SK-N-SH (cell line): Measurements from ENCODE around the gene UNC79. TPM values are rescaled to one million over a fixed set of nuclear protein-coding genes. Genes with fewer than 3 reads are reported as not detected.

Experiments
- CTCF ChIA-PET: fragments of 300-600, 350-600 bp; formaldehyde crosslinking; extraction: SDS; loops from one replicate; lab custom pipeline; 2021; lab: Yijun Ruan, JAX
- POLR2A ChIA-PET: fragments of 350-600 bp; sonication (Branson Sonifier 250); formaldehyde crosslinking; extraction: SDS; loops from one replicate; lab custom pipeline; 2020; ENCODE audit warnings: antibody characterized with exemption, inconsistent platforms; lab: Yijun Ruan, JAX
- DNase-seq: peaks from one replicate; pipeline ENCODE4 v3.0.0; 2012
- H2AFZ ChIP-seq: fragments of 200-600 bp; sonication (generic); 2 replicates; pipeline ENCODE4 v1.8.1; 2016; ENCODE audit warnings: antibody characterized with exemption, mild to moderate bottlenecking, low read depth
- H3F3A ChIP-seq: fragments of 200-600 bp; sonication (generic); replicated peaks from 2 replicates; pipeline ENCODE3; 2016; ENCODE audit warnings: antibody characterized with exemption, mild to moderate bottlenecking; ENCODE audit not compliant: insufficient read depth
- H3K27ac ChIP-seq, 2 experiments: fragments of 200-500 bp in 1 of 2; fragments of 200-600 bp in 1 of 2; sonication (Bioruptor generic) in 1 of 2; sonication (generic), shearing (Covaris generic) in 1 of 2; 2 replicates each; pipeline versions ENCODE4 v1.5.1 to v1.6.1; 2014 to 2016; ENCODE audit warnings: low read depth in 2 of 2, inconsistent platforms in 1 of 2, low read length in 1 of 2, mild to moderate bottlenecking in 1 of 2, mixed read lengths in 1 of 2
- H3K27me3 ChIP-seq: fragments of 200-600 bp; sonication (generic), shearing (Covaris generic); 2 replicates; pipeline ENCODE4 v1.6.1; 2016; ENCODE audit warnings: mixed run types; ENCODE audit not compliant: insufficient read depth
- H3K36me3 ChIP-seq, 2 experiments: fragments of 200-500 bp in 1 of 2; fragments of 200-600 bp in 1 of 2; sonication (Bioruptor generic) in 1 of 2; sonication (generic) in 1 of 2; replicated peaks in 1 of 2; 2 replicates each; pipeline versions ENCODE3 to v1.5.1; 2014 to 2016; ENCODE audit warnings: low read length in 1 of 2, mild to moderate bottlenecking in 1 of 2; ENCODE audit not compliant: insufficient read depth in 2 of 2, control insufficient read depth in 1 of 2
- H3K4me1 ChIP-seq, 2 experiments: fragments of 200-500 bp in 1 of 2; fragments of 200-600 bp in 1 of 2; sonication (Bioruptor generic) in 1 of 2; sonication (generic), shearing (Covaris generic) in 1 of 2; 2 replicates each; pipeline versions ENCODE4 v1.5.1 to v1.6.1; 2014 to 2016; ENCODE audit warnings: low read depth in 1 of 2, low read length in 1 of 2, mixed run types in 1 of 2; ENCODE audit not compliant: insufficient read depth in 2 of 2, control insufficient read depth in 1 of 2
- H3K4me2 ChIP-seq: fragments of 200-600 bp; sonication (generic), shearing (Covaris generic); 2 replicates; pipeline ENCODE4 v1.6.1; 2017; ENCODE audit warnings: mixed run types
- H3K4me3 ChIP-seq, 2 experiments: fragments of 200-500 bp in 1 of 2; fragments of 200-600 bp in 1 of 2; sonication (Bioruptor generic) in 1 of 2; sonication (generic), shearing (Covaris generic) in 1 of 2; 2 replicates each; pipeline versions ENCODE4 v1.5.1 to v1.8.1; 2014 to 2016; ENCODE audit warnings: low read depth in 2 of 2, inconsistent platforms in 1 of 2, low read length in 1 of 2, mild to moderate bottlenecking in 1 of 2, mixed read lengths in 1 of 2, moderate library complexity in 1 of 2
- H3K79me2 ChIP-seq: fragments of 200-600 bp; sonication (generic); 2 replicates; pipeline ENCODE4 v1.8.1; 2017; ENCODE audit warnings: mild to moderate bottlenecking; ENCODE audit not compliant: insufficient read depth
- H3K9ac ChIP-seq: fragments of 200-600 bp; sonication (generic); 2 replicates; pipeline ENCODE4 v1.6.1; 2017; ENCODE audit warnings: mixed run types
- H3K9me2 ChIP-seq: fragments of 200-600 bp; sonication (generic); 2 replicates; pipeline ENCODE4 v1.6.1; 2017; ENCODE audit warnings: mixed run types
- H3K9me3 ChIP-seq: fragments of 200-600 bp; sonication (generic); 2 replicates; pipeline ENCODE4 v1.6.1; 2017; ENCODE audit warnings: mixed run types, mild to moderate bottlenecking, moderate library complexity
- H4K20me1 ChIP-seq: fragments of 200-600 bp; sonication (generic); 2 replicates; pipeline ENCODE4 v1.6.1; 2017; ENCODE audit warnings: mild to moderate bottlenecking, mixed run types; ENCODE audit not compliant: insufficient read depth
- CHD2 ChIP-seq: fragments of 150-350 bp; IDR thresholded peaks from 2 replicates; pipeline ENCODE4 v1.6.1; 2018; ENCODE audit warnings: low read length; ENCODE audit not compliant: partially characterized antibody
- EP300 ChIP-seq, 2 experiments: IDR thresholded peaks; 2 replicates each; pipeline versions ENCODE4 v1.4.0 to v1.6.1; 2012; ENCODE audit warnings: borderline replicate concordance in 1 of 2, low read depth in 1 of 2, low read length in 1 of 2
- EZH2phosphoT487 ChIP-seq: fragments of 200-600 bp; sonication (generic); IDR thresholded peaks from 2 replicates; pipeline ENCODE4 v1.6.1; 2017; ENCODE audit warnings: low read depth, mixed run types, mild to moderate bottlenecking, antibody characterized with exemption, moderate library complexity, borderline replicate concordance
- FOXJ3 ChIP-seq: sonication (generic); formaldehyde crosslinking; IDR thresholded peaks from 2 replicates; pipeline ENCODE4 v1.5.1; 2020; ENCODE audit warnings: mild to moderate bottlenecking, missing genetic modification reagents
- GATA2 ChIP-seq: sonication (generic); formaldehyde crosslinking; IDR thresholded peaks from 2 replicates; pipeline ENCODE4 v1.5.0; 2020; ENCODE audit warnings: mild to moderate bottlenecking, missing genetic modification reagents
- JUND ChIP-seq: IDR thresholded peaks from 2 replicates; pipeline ENCODE4 v1.4.0; 2012
- POLR2AphosphoS5 ChIP-seq: IDR thresholded peaks from 2 replicates; pipeline ENCODE4 v1.6.1; 2012; ENCODE audit warnings: low read depth, low read length
- RAD21 ChIP-seq: IDR thresholded peaks from 2 replicates; pipeline ENCODE4 v1.6.1; 2012; ENCODE audit warnings: mild to moderate bottlenecking, low read length
- RCOR1 ChIP-seq: fragments of 150-350 bp; IDR thresholded peaks from 2 replicates; pipeline ENCODE4 v1.6.1; 2017; ENCODE audit warnings: antibody characterized with exemption, low read length
- RFX5 ChIP-seq: IDR thresholded peaks from 2 replicates; pipeline ENCODE4 v1.6.1; 2012; ENCODE audit warnings: mild to moderate bottlenecking, improper control_type of control experiment, low read length
- YY1 ChIP-seq: IDR thresholded peaks from 2 replicates; pipeline ENCODE4 v1.4.0; 2012; ENCODE audit warnings: low read depth, mild to moderate bottlenecking
- WGBS: methylation state at CpG from one replicate; pipeline ENCODE4 v1.1.6; 2017; ENCODE audit warnings: low lambda C conversion rate; 5-methylcytosine and 5-hydroxymethylcytosine counted together
- polyA plus RNA-seq, 3 experiments: library from polyadenylated mRNA; depleted of rRNA; stranded (reverse); fragments of >200 nt; gene quantifications; 2 replicates each; pipeline ENCODE4 v1.2.3, GENCODE V29; 2012
- TF ChIP-seq, protein P1 (sequence below): fragments of 200-600 bp; sonication (generic); IDR thresholded peaks from 2 replicates; pipeline ENCODE4 v1.6.1; 2017; ENCODE audit warnings: antibody characterized with exemption, mild to moderate bottlenecking, moderate library complexity
- TF ChIP-seq, protein P2 (sequence below): IDR thresholded peaks from 2 replicates; pipeline ENCODE4; 2012
- TF ChIP-seq, protein P3 (sequence below): IDR thresholded peaks from 2 replicates; pipeline ENCODE4 v1.4.0; 2012; ENCODE audit warnings: low read depth, borderline replicate concordance
- TF ChIP-seq, protein P4 (sequence below): fragments of 150-350 bp; IDR thresholded peaks from 2 replicates; pipeline ENCODE4 v1.6.1; 2016; ENCODE audit warnings: mild to moderate bottlenecking, low read depth, low read length
- TF ChIP-seq, protein P5 (sequence below): fragments of 150-350 bp; IDR thresholded peaks from 2 replicates; pipeline ENCODE4 v1.6.1; 2017; ENCODE audit warnings: antibody characterized with exemption, low read length, low read depth, borderline replicate concordance

UNC79 gene
- polyA plus RNA-seq, 1 of the 3 experiments (the other 2 are of a cell fraction), result 0.10 TPM

DNA sequence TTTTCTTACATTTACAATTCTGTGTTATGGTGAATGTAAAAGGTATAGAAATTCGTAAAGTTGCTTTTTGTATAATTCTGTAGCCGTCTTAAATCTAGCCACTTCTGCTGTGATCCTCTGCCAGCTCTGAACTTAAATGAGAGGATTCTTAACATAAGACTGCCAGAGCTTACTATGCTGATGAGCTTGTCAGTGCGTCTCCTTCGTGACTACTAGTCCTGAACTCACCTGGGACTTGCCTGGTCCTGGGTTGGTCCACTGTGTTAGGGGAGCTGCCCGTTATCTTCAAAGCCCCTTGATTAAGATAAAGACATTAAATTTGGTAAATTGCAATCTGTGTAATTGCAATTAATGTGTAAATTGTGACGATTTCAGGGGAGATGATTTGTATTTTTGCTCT lies 44.7 kb downstream of the UNC79 start:
- H3F3A ChIP-seq, result no peaks in the 10 kb centered on the region
- no peak overlapping the region for H2AFZ ChIP-seq
- no peaks in the 10 kb centered on the region for H3K36me3 ChIP-seq
- no peaks in the 10 kb centered on the region for H3K9me3 ChIP-seq
- H3K79me2 ChIP-seq, result no peaks in the 10 kb centered on the region
- WGBS, result 36% methylated on average over 6 of the region's 6 CpGs
- H3K9me2 ChIP-seq, result no peaks in the 10 kb centered on the region
- H3K4me3 ChIP-seq, result no peak overlapping the region
- CTCF ChIA-PET, result no interaction called here
- H3K27me3 ChIP-seq, result no peaks in the 10 kb centered on the region
- H4K20me1 ChIP-seq, result no peaks in the 10 kb centered on the region
- TF ChIP-seq YY1, result no peak
- TF ChIP-seq JUND, result no peak
- no peak for TF ChIP-seq RCOR1
- TF ChIP-seq, protein P1, sequence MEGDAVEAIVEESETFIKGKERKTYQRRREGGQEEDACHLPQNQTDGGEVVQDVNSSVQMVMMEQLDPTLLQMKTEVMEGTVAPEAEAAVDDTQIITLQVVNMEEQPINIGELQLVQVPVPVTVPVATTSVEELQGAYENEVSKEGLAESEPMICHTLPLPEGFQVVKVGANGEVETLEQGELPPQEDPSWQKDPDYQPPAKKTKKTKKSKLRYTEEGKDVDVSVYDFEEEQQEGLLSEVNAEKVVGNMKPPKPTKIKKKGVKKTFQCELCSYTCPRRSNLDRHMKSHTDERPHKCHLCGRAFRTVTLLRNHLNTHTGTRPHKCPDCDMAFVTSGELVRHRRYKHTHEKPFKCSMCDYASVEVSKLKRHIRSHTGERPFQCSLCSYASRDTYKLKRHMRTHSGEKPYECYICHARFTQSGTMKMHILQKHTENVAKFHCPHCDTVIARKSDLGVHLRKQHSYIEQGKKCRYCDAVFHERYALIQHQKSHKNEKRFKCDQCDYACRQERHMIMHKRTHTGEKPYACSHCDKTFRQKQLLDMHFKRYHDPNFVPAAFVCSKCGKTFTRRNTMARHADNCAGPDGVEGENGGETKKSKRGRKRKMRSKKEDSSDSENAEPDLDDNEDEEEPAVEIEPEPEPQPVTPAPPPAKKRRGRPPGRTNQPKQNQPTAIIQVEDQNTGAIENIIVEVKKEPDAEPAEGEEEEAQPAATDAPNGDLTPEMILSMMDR, result no peak
- TF ChIP-seq, protein P2, sequence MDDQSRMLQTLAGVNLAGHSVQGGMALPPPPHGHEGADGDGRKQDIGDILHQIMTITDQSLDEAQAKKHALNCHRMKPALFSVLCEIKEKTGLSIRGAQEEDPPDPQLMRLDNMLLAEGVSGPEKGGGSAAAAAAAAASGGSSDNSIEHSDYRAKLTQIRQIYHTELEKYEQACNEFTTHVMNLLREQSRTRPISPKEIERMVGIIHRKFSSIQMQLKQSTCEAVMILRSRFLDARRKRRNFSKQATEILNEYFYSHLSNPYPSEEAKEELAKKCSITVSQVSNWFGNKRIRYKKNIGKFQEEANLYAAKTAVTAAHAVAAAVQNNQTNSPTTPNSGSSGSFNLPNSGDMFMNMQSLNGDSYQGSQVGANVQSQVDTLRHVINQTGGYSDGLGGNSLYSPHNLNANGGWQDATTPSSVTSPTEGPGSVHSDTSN, result no peak
- no peak for TF ChIP-seq RFX5
- no peak for TF ChIP-seq RAD21
- TF ChIP-seq, protein P3, sequence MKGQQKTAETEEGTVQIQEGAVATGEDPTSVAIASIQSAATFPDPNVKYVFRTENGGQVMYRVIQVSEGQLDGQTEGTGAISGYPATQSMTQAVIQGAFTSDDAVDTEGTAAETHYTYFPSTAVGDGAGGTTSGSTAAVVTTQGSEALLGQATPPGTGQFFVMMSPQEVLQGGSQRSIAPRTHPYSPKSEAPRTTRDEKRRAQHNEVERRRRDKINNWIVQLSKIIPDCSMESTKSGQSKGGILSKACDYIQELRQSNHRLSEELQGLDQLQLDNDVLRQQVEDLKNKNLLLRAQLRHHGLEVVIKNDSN, result no peak
- TF ChIP-seq, protein P4, sequence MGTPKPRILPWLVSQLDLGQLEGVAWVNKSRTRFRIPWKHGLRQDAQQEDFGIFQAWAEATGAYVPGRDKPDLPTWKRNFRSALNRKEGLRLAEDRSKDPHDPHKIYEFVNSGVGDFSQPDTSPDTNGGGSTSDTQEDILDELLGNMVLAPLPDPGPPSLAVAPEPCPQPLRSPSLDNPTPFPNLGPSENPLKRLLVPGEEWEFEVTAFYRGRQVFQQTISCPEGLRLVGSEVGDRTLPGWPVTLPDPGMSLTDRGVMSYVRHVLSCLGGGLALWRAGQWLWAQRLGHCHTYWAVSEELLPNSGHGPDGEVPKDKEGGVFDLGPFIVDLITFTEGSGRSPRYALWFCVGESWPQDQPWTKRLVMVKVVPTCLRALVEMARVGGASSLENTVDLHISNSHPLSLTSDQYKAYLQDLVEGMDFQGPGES, result no peak
- no peak for TF ChIP-seq EZH2phosphoT487
- no peaks in the 10 kb centered on the region; a peak in 1 of 4 replicates for H3K4me1 ChIP-seq
- H3K9ac ChIP-seq, result no peak overlapping the region
- no peak overlapping the region for H3K27ac ChIP-seq
- DNase-seq, result no peak
- no peak overlapping the region for H3K4me2 ChIP-seq
- POLR2A ChIA-PET, result no interaction called here

DNA sequence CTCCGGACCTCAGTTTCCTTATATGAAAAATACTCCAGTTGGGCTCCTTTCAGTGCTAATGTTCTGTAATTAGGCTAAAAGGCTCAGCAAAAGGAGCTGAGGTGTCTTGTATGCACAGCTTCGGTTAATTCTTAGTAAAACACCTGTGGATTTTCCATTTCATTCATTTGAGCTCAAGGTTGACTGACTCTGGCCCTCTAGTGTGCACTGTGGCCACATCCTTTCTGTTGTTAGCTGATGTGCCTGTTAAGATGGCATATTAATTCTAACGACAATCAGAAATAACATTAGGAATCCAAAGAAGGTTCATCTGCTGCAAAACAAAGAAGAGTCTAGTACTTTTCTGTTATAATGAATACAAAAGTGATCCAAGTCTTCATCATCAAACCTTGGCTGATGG lies 45.6 kb downstream of the UNC79 start:
- no peaks in the 10 kb centered on the region for H3F3A ChIP-seq
- ChIA-PET CTCF (no interaction called here), POLR2A (no interaction called here)
- TF ChIP-seq RAD21 (no peak), POLR2AphosphoS5 (no peak), CHD2 (no peak), YY1 (no peak), GATA2 (CRISPR knock-in tag) (no peak), EP300 (IDR thresholded peaks at IDR 0.05; ENCODE audit: borderline replicate concordance in 1 of 2, low read depth in 1 of 2, low read length in 1 of 2) (no peak), FOXJ3 (CRISPR knock-in tag) (no peak)
- TF ChIP-seq, protein P5, sequence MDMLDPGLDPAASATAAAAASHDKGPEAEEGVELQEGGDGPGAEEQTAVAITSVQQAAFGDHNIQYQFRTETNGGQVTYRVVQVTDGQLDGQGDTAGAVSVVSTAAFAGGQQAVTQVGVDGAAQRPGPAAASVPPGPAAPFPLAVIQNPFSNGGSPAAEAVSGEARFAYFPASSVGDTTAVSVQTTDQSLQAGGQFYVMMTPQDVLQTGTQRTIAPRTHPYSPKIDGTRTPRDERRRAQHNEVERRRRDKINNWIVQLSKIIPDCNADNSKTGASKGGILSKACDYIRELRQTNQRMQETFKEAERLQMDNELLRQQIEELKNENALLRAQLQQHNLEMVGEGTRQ, result no peak
- TF ChIP-seq, protein P1, result no peak
- TF ChIP-seq, protein P4, result no peak
- H3K79me2 ChIP-seq, result no peaks in the 10 kb centered on the region
- H2AFZ ChIP-seq, result no peak overlapping the region
- no peaks in the 10 kb centered on the region for H3K9me3 ChIP-seq
- no peaks in the 10 kb centered on the region for H3K36me3 ChIP-seq
- no peaks in the 10 kb centered on the region for H4K20me1 ChIP-seq
- H3K9ac ChIP-seq, result no peak overlapping the region
- no peak overlapping the region for H3K4me2 ChIP-seq
- no peaks in the 10 kb centered on the region for H3K27me3 ChIP-seq
- H3K4me1 ChIP-seq, result no peaks in the 10 kb centered on the region; a peak in 1 of 4 replicates
- WGBS, result 28% methylated on average over 3 of the region's 3 CpGs
- no peaks in the 10 kb centered on the region for H3K9me2 ChIP-seq
- H3K27ac ChIP-seq, result no peak overlapping the region
- no peak overlapping the region for H3K4me3 ChIP-seq
- DNase-seq, result no peak
